Stimulated activated CD4-positive, alpha-beta T cell treated with anti-CD3 and anti-CD28 coated beads, Interleukin-4, amount 100 ng/mL, for 4 hours (primary cell): ENCODE data around the gene SEMA4A.
"Not testable (repeated sequence)": the region's sequence is repeated elsewhere in the genome, so short reads cannot be mapped to it uniquely, and the experiment has no call there.

ENCODE experiments used
- DNase-seq, 2 experiments: peaks; one replicate each; pipeline ENCODE4 v3.0.0-alpha.2; 2020

The SEMA4A gene

GRCh38 chr1:156153362-156153761 lies at the start of gene SEMA4A:
TSS of gene SEMA4A (plus strand) at chr1:156153585. CDS start at chr1:156154579, 994 bp downstream.
- DNase-seq: no peak

- DNase-seq: peak in 1 of 2 experiments; percentile 25
Measured at GRCh38 chr1:156104065-156104810, 49.1 kb upstream of the SEMA4A start.

GRCh38 chr1:156104861-156105832 lies 48.2 kb upstream of the SEMA4A start:
- no peak for DNase-seq

GRCh38 chr1:156106624-156107488 lies 46.5 kb upstream of the SEMA4A start:
- no peak for DNase-seq

- DNase-seq: no peak
Measured at GRCh38 chr1:156108057-156108456, 45.3 kb upstream of the SEMA4A start.

GRCh38 chr1:156108664-156109241 lies 44.6 kb upstream of the SEMA4A start:
- no peak for DNase-seq

GRCh38 chr1:156110252-156110651 lies 43.1 kb upstream of the SEMA4A start:
- DNase-seq: no peak

- no peak for DNase-seq
Measured at GRCh38 chr1:156111355-156111962, 41.9 kb upstream of the SEMA4A start.

- DNase-seq: no peak
Measured at GRCh38 chr1:156112276-156113137, 40.9 kb upstream of the SEMA4A start.

GRCh38 chr1:156113282-156113950 lies 40.0 kb upstream of the SEMA4A start:
- DNase-seq: no peak

- peak; percentile 72 to 86 for DNase-seq
Measured at GRCh38 chr1:156114101-156114918, 39.1 kb upstream of the SEMA4A start, which contains the start of gene LMNA. TSS of gene LMNA (plus strand) at chr1:156114711. CDS start at chr1:156114919, 208 bp downstream.

- DNase-seq: no peak
Measured at GRCh38 chr1:156114919-156115513, 38.4 kb upstream of the SEMA4A start.

GRCh38 chr1:156115514-156116374 lies 37.6 kb upstream of the SEMA4A start:
- DNase-seq: no peak

- DNase-seq: not testable (repeated sequence)
Measured at GRCh38 chr1:156116731-156117130, 36.7 kb upstream of the SEMA4A start.

GRCh38 chr1:156117414-156118176 lies 35.8 kb upstream of the SEMA4A start:
- DNase-seq: no peak

GRCh38 chr1:156118177-156118868 lies 35.1 kb upstream of the SEMA4A start:
- DNase-seq: no peak
